ENCODE data around the gene OMP. TPM values are rescaled to one million over a fixed set of nuclear protein-coding genes. Genes with fewer than 3 reads are reported as not detected.

Gene OMP
- total RNA-seq, 1 donor, result not detected

- Histone ChIP-seq H3K27ac (ENCODE audit: low read depth, low read length) (peak overlapping the region; percentile 94), H3K4me1 (ENCODE audit: insufficient read depth, low read length) (peaks cover 29% of the 10 kb centered on the region), H4K20me1 (ENCODE audit: insufficient read depth, low read length) (peaks cover 3% of the 10 kb centered on the region), H3K27me3 (ENCODE audit: insufficient read depth, low read length) (no peaks in the 10 kb centered on the region), H3K4me2 (ENCODE audit: insufficient read depth, low read length) (no peak overlapping the region), H3K36me3 (ENCODE audit: insufficient read depth, low read length) (no peaks in the 10 kb centered on the region), H3K79me2 (ENCODE audit: insufficient read depth, low read length) (peaks cover 61% of the 10 kb centered on the region), H3K4me3 (ENCODE audit: insufficient read depth, low read length) (no peak overlapping the region), H3K9me3 (ENCODE audit: low read depth, low read length) (no peaks in the 10 kb centered on the region), H2AFZ (ENCODE audit: low read length) (no peak overlapping the region)
- no peak for TF ChIP-seq CTCF (IDR thresholded peaks at IDR 0.05; ENCODE audit: extremely low read depth, low read depth, low read length)
- DNase-seq (ENCODE audit: insufficient read length, low spot score, missing footprints), result peak; percentile 37
Observed at GRCh38 chr11:77074626-77075221, 27.9 kb upstream of the OMP start.

- H3K79me2 ChIP-seq (ENCODE audit: insufficient read depth, low read length), result peaks cover 61% of the 10 kb centered on the region
- TF ChIP-seq CTCF (IDR thresholded peaks at IDR 0.05; ENCODE audit: extremely low read depth, low read depth, low read length), result no peak
Observed at GRCh38 chr11:77075425-77075905, 27.2 kb upstream of the OMP start.

GRCh38 chr11:77079666-77080065, 23.0 kb upstream of the OMP start:
- TF ChIP-seq CTCF (IDR thresholded peaks at IDR 0.05; ENCODE audit: extremely low read depth, low read depth, low read length), result no peak
- no peak overlapping the region for H3K4me3 ChIP-seq (ENCODE audit: insufficient read depth, low read length)
- H3K4me1 ChIP-seq (ENCODE audit: insufficient read depth, low read length), result peaks cover 23% of the 10 kb centered on the region
- DNase-seq (ENCODE audit: insufficient read length, low spot score, missing footprints), result no peak
- no peaks in the 10 kb centered on the region for H3K9me3 ChIP-seq (ENCODE audit: low read depth, low read length)
- H2AFZ ChIP-seq (ENCODE audit: low read length), result no peak overlapping the region
- H3K4me2 ChIP-seq (ENCODE audit: insufficient read depth, low read length), result no peak overlapping the region
- H3K27ac ChIP-seq (ENCODE audit: low read depth, low read length), result no peak overlapping the region
- no peaks in the 10 kb centered on the region for H4K20me1 ChIP-seq (ENCODE audit: insufficient read depth, low read length)
- H3K27me3 ChIP-seq (ENCODE audit: insufficient read depth, low read length), result no peaks in the 10 kb centered on the region
- no peaks in the 10 kb centered on the region for H3K36me3 ChIP-seq (ENCODE audit: insufficient read depth, low read length)
- peaks cover 68% of the 10 kb centered on the region for H3K79me2 ChIP-seq (ENCODE audit: insufficient read depth, low read length)

More at GRCh38 chr11:77075425-77075905, 27.2 kb upstream of the OMP start:
- H4K20me1 ChIP-seq (ENCODE audit: insufficient read depth, low read length), result peaks cover 3% of the 10 kb centered on the region
- DNase-seq (ENCODE audit: insufficient read length, low spot score, missing footprints), result peak; percentile 38
- H3K27ac ChIP-seq (ENCODE audit: low read depth, low read length), result no peak overlapping the region
- H3K27me3 ChIP-seq (ENCODE audit: insufficient read depth, low read length), result no peaks in the 10 kb centered on the region
- peaks cover 32% of the 10 kb centered on the region for H3K4me1 ChIP-seq (ENCODE audit: insufficient read depth, low read length)
- H3K4me2 ChIP-seq (ENCODE audit: insufficient read depth, low read length), result no peak overlapping the region
- H3K36me3 ChIP-seq (ENCODE audit: insufficient read depth, low read length), result no peaks in the 10 kb centered on the region
- H3K4me3 ChIP-seq (ENCODE audit: insufficient read depth, low read length), result no peak overlapping the region
- no peaks in the 10 kb centered on the region for H3K9me3 ChIP-seq (ENCODE audit: low read depth, low read length)
- no peak overlapping the region for H2AFZ ChIP-seq (ENCODE audit: low read length)

GRCh38 chr11:77080643-77081210, 21.9 kb upstream of the OMP start:
- Histone ChIP-seq H2AFZ (ENCODE audit: low read length) (no peak overlapping the region), H3K4me2 (ENCODE audit: insufficient read depth, low read length) (peak overlapping the region; percentile 14), H3K27ac (ENCODE audit: low read depth, low read length) (no peak overlapping the region), H3K79me2 (ENCODE audit: insufficient read depth, low read length) (peaks cover 58% of the 10 kb centered on the region), H3K9me3 (ENCODE audit: low read depth, low read length) (no peaks in the 10 kb centered on the region), H3K27me3 (ENCODE audit: insufficient read depth, low read length) (no peaks in the 10 kb centered on the region), H3K36me3 (ENCODE audit: insufficient read depth, low read length) (no peaks in the 10 kb centered on the region), H3K4me3 (ENCODE audit: insufficient read depth, low read length) (no peak overlapping the region), H4K20me1 (ENCODE audit: insufficient read depth, low read length) (no peaks in the 10 kb centered on the region), H3K4me1 (ENCODE audit: insufficient read depth, low read length) (peaks cover 23% of the 10 kb centered on the region)
- peak; percentile 97 for DNase-seq (ENCODE audit: insufficient read length, low spot score, missing footprints)
- no peak for TF ChIP-seq CTCF (IDR thresholded peaks at IDR 0.05; ENCODE audit: extremely low read depth, low read depth, low read length)

Measured in osteoblast (primary cell).